Activated CD4-positive, alpha-beta memory T cell treated with anti-CD3 and anti-CD28 coated beads, Interleukin-2, amount 10 ng/mL, durations not matched to agents 7 days and 5 days (primary cell): ENCODE measurements around the gene USP34. TPM values are rescaled to one million over a fixed set of nuclear protein-coding genes. Genes with fewer than 3 reads are reported as not detected.
A peak's percentile ranks its signal among the peaks of the same experiment; 100 is the strongest.

ENCODE experiments used
- CTCF ChIA-PET: fragments of 350-600 bp; sonication (Branson Sonifier 250); formaldehyde crosslinking; loops from one replicate; lab custom pipeline; 2021; ENCODE audit warnings: antibody characterized with exemption, inconsistent platforms; lab: Charles Lee
- POLR2A ChIA-PET: fragments of 350-600 bp; sonication (Branson Sonifier 250); formaldehyde crosslinking; loops from one replicate; lab custom pipeline; 2021; ENCODE audit warnings: antibody characterized with exemption; lab: Charles Lee
- DNase-seq: peaks from one replicate; pipeline ENCODE4 v3.0.0-alpha.2; 2020
- H3K27ac Mint-ChIP-seq: one replicate; pipeline ENCODE4 v1.8.0; 2021; ENCODE audit warnings: mild to moderate bottlenecking, mixed read lengths
- H3K27me3 Mint-ChIP-seq: one replicate; pipeline ENCODE4 v1.8.0; 2021; ENCODE audit warnings: mixed read lengths
- H3K36me3 Mint-ChIP-seq: one replicate; pipeline ENCODE4 v1.8.0; 2021; ENCODE audit warnings: low read depth, mixed read lengths
- H3K4me1 Mint-ChIP-seq: one replicate; pipeline ENCODE4 v1.8.0; 2021; ENCODE audit warnings: mixed read lengths
- H3K4me3 Mint-ChIP-seq: one replicate; pipeline ENCODE4 v1.8.0; 2021; ENCODE audit warnings: mild to moderate bottlenecking, mixed read lengths
- H3K9me3 Mint-ChIP-seq: one replicate; pipeline ENCODE4 v1.8.0; 2021; ENCODE audit warnings: mixed read lengths
- total RNA-seq, 2 experiments: library from RNA; stranded (reverse); gene quantifications; one replicate each; pipeline ENCODE4 v1.2.3, GENCODE V29; 2021

USP34 gene
- total RNA-seq, 2 experiments from 2014 or later, result 77.5 to 79.4 TPM

DNA sequence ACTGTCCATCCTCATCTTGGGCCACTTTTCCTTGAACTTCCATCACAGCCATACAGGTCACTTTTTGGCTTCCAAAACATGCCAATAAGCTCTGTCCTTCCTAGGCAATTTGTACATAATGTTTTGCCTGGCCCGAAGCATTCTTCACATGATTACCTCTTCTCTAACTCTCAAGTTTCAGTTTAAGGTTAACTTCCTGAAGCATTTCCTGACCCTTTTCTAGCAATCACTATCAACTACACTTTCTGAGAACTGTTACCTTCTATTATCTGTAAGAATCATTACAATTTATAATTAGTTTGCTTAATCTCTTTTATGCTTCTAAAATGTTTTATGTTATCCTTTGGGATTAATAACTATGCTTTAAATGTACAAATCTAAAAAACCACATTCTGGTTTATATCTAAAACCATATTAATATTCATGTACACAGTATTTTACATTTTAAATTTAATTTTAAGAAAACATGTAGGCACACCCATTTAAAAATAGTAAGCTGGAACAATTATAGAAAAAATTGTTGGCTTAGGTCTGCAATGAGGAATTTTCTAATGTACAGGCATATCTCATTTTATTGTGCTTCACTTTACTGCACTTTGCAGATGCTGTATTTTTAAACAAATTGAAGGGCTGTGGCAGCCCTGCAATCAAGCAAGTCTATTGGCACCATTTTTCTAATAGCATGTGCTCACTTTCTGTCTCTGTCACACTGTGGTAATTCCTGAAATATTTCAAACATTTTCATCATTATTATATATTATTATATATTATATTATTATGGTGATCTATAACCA, 232.5 kb downstream of the USP34 start:
- H3K9me3 Mint-ChIP-seq, result no peaks in the 10 kb centered on the region
- H3K36me3 Mint-ChIP-seq, result peaks cover 48% of the 10 kb centered on the region
- H3K27me3 Mint-ChIP-seq, result no peaks in the 10 kb centered on the region
- ChIA-PET CTCF (interaction anchor here (3.4 kb wide), 1 partner anchor 17 kb away, joined by 8 read pairs; no protein-coding TSS in a partner anchor), POLR2A (interaction anchor here (0.6 to 3.8 kb wide), 4 partner anchors 12 to 301 kb away, joined by 3 to 37 read pairs (median 4); no protein-coding TSS in a partner anchor)
- H3K4me3 Mint-ChIP-seq, result peak overlapping the region; percentile 47
- no peak for DNase-seq
- peaks cover 39% of the 10 kb centered on the region for H3K4me1 Mint-ChIP-seq
- H3K27ac Mint-ChIP-seq, result peak overlapping the region; percentile 88

GRCh38 chr2:61235716-61236115, 235.2 kb downstream of the USP34 start:
- Mint-ChIP-seq H3K27me3 (no peaks in the 10 kb centered on the region), H3K27ac (peak overlapping the region; percentile 45), H3K9me3 (no peaks in the 10 kb centered on the region), H3K4me1 (peaks cover 36% of the 10 kb centered on the region), H3K4me3 (no peak overlapping the region), H3K36me3 (peaks cover 51% of the 10 kb centered on the region)
- POLR2A ChIA-PET, result interaction anchor here (3.8 kb wide), 1 partner anchor 58 kb away, joined by 37 read pairs; no protein-coding TSS in a partner anchor
- CTCF ChIA-PET, result no interaction called here
- no peak for DNase-seq

- peaks cover 26% of the 10 kb centered on the region for H3K4me1 Mint-ChIP-seq
- peaks cover 51% of the 10 kb centered on the region for H3K36me3 Mint-ChIP-seq
- no peak for DNase-seq
- H3K27ac Mint-ChIP-seq, result no peak overlapping the region
- ChIA-PET CTCF (interaction anchor here (1.2 kb wide), 1 partner anchor 24 kb away, joined by 3 read pairs; no protein-coding TSS in a partner anchor), POLR2A (no interaction called here)
- no peaks in the 10 kb centered on the region for H3K9me3 Mint-ChIP-seq
- no peaks in the 10 kb centered on the region for H3K27me3 Mint-ChIP-seq
- no peak overlapping the region for H3K4me3 Mint-ChIP-seq
These were observed 237.3 kb downstream of the USP34 start for GRCh38 chr2:61233581-61233980.

GRCh38 chr2:61229936-61230335, 241.0 kb downstream of the USP34 start:
- Mint-ChIP-seq H3K27me3 (no peaks in the 10 kb centered on the region), H3K9me3 (no peaks in the 10 kb centered on the region), H3K36me3 (peaks cover 60% of the 10 kb centered on the region), H3K27ac (no peak overlapping the region), H3K4me1 (peaks cover 11% of the 10 kb centered on the region), H3K4me3 (no peak overlapping the region)
- POLR2A ChIA-PET, result no interaction called here
- DNase-seq, result no peak
- CTCF ChIA-PET, result no interaction called here

GRCh38 chr2:61222567-61222966, 248.3 kb downstream of the USP34 start:
- H3K36me3 Mint-ChIP-seq, result peaks cover 68% of the 10 kb centered on the region
- H3K4me3 Mint-ChIP-seq, result no peak overlapping the region
- CTCF ChIA-PET, result no interaction called here
- no peak overlapping the region for H3K27ac Mint-ChIP-seq
- POLR2A ChIA-PET, result no interaction called here
- no peaks in the 10 kb centered on the region for H3K27me3 Mint-ChIP-seq
- peaks cover 5% of the 10 kb centered on the region for H3K4me1 Mint-ChIP-seq
- H3K9me3 Mint-ChIP-seq, result no peaks in the 10 kb centered on the region
- DNase-seq, result no peak

- CTCF ChIA-PET, result no interaction called here
- Mint-ChIP-seq H3K9me3 (no peaks in the 10 kb centered on the region), H3K4me1 (peaks cover 5% of the 10 kb centered on the region), H3K27ac (no peak overlapping the region), H3K36me3 (peaks cover 66% of the 10 kb centered on the region), H3K27me3 (no peaks in the 10 kb centered on the region), H3K4me3 (no peak overlapping the region)
- POLR2A ChIA-PET, result no interaction called here
- no peak for DNase-seq
These were observed 249.1 kb downstream of the USP34 start for GRCh38 chr2:61221819-61222218.

GRCh38 chr2:61220768-61221167, 250.1 kb downstream of the USP34 start:
- no peak overlapping the region for H3K4me3 Mint-ChIP-seq
- POLR2A ChIA-PET, result no interaction called here
- no peak overlapping the region for H3K27ac Mint-ChIP-seq
- peaks cover 61% of the 10 kb centered on the region for H3K36me3 Mint-ChIP-seq
- peaks cover 2% of the 10 kb centered on the region for H3K4me1 Mint-ChIP-seq
- H3K9me3 Mint-ChIP-seq, result no peaks in the 10 kb centered on the region
- no peaks in the 10 kb centered on the region for H3K27me3 Mint-ChIP-seq
- CTCF ChIA-PET, result no interaction called here
- DNase-seq, result no peak

GRCh38 chr2:61218817-61219170, 252.1 kb downstream of the USP34 start:
- Mint-ChIP-seq H3K27me3 (no peaks in the 10 kb centered on the region), H3K4me1 (peaks cover 2% of the 10 kb centered on the region), H3K27ac (no peak overlapping the region), H3K4me3 (no peak overlapping the region), H3K9me3 (no peaks in the 10 kb centered on the region), H3K36me3 (peaks cover 56% of the 10 kb centered on the region)
- ChIA-PET POLR2A (no interaction called here), CTCF (no interaction called here)
- no peak for DNase-seq

DNA sequence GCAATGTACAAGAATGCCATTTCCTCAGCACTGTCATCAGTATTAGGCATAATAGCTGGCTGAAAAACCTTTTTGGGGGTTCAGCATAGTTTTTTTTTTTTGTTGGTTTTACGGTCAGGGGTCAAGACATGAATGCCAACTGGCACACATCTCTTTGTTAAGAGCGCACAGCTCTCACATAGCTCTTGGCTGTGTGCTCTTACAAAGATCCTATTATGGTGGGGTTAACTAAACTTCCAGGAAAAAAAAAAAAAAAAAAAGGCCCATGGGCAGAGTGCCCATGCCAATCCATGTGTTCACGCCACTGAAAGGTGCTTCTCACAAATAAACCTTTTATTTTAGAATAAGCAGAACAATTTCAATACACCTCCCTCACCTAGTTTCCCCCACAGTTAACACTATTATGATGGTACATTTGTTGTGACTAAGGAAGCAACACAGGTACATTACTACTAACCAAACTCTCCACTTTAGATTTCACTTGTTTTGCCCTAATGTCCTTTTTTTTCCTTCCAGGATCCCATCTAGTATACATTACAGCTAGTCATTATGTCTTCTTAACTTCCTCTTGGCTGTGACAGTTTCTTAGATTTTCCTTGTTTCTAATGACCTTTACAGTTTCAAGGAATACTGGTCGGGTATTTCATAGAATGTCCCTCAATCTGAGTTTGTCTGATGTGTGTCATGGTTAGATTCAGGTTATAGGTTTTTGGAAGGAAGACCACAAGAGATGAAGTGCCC, 252.6 kb downstream of the USP34 start:
- Mint-ChIP-seq H3K27me3 (no peaks in the 10 kb centered on the region), H3K9me3 (no peaks in the 10 kb centered on the region), H3K4me3 (no peak overlapping the region), H3K27ac (no peak overlapping the region), H3K4me1 (peaks cover 2% of the 10 kb centered on the region), H3K36me3 (peaks cover 55% of the 10 kb centered on the region)
- DNase-seq, result no peak
- POLR2A ChIA-PET, result no interaction called here
- CTCF ChIA-PET, result no interaction called here

- ChIA-PET POLR2A (interaction anchor here (1.3 to 1.6 kb wide), 3 partner anchors 12 to 41 kb away, joined by 3 to 5 read pairs (median 5); no protein-coding TSS in a partner anchor), CTCF (no interaction called here)
- Mint-ChIP-seq H3K4me3 (no peak overlapping the region), H3K4me1 (peaks cover 2% of the 10 kb centered on the region), H3K36me3 (peaks cover 35% of the 10 kb centered on the region), H3K9me3 (no peaks in the 10 kb centered on the region), H3K27me3 (no peaks in the 10 kb centered on the region), H3K27ac (no peak overlapping the region)
- no peak for DNase-seq
These were observed 256.7 kb downstream of the USP34 start for GRCh38 chr2:61214171-61214570.

GRCh38 chr2:61210332-61210981, 260.4 kb downstream of the USP34 start:
- Mint-ChIP-seq H3K4me3 (no peak overlapping the region), H3K36me3 (peaks cover 50% of the 10 kb centered on the region), H3K27me3 (no peaks in the 10 kb centered on the region), H3K9me3 (no peaks in the 10 kb centered on the region), H3K27ac (no peak overlapping the region), H3K4me1 (no peaks in the 10 kb centered on the region)
- DNase-seq, result no peak
- ChIA-PET CTCF (interaction anchor here (1.0 kb wide), 2 partner anchors 13 to 23 kb away, joined by 3 read pairs; no protein-coding TSS in a partner anchor), POLR2A (interaction anchor here (2.2 kb wide), 2 partner anchors 9 to 33 kb away, joined by 6 to 11 read pairs; no protein-coding TSS in a partner anchor)

DNA sequence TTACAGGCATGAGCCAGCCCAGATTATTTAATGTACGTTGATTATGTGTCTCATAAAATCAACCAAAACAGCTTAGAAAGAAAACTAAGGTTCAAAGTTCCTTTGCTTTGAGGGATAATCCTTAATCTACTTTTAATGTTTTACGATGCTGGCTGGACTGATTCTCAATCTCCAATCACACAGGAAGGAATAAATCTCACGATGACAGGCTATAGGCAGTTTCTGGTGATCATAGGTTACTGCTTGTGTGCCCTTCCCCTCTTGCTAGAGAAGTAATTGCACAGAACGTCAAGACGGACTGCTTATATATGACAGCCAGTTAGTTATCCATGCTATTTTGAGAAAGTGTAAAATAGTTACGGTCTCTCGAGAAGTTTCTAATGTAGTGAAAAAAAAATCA, 265.8 kb downstream of the USP34 start:
- Mint-ChIP-seq H3K27me3 (no peaks in the 10 kb centered on the region), H3K27ac (no peak overlapping the region), H3K36me3 (peaks cover 64% of the 10 kb centered on the region), H3K9me3 (no peaks in the 10 kb centered on the region), H3K4me1 (no peaks in the 10 kb centered on the region), H3K4me3 (no peak overlapping the region)
- CTCF ChIA-PET, result interaction anchor here (0.6 kb wide), 1 partner anchor 207 kb away, joined by 3 read pairs; no protein-coding TSS in a partner anchor
- POLR2A ChIA-PET, result interaction anchor here (1.0 kb wide), 1 partner anchor 27 kb away, joined by 3 read pairs; no protein-coding TSS in a partner anchor
- no peak for DNase-seq
